Stimulated activated CD4-positive, alpha-beta T cell treated with anti-CD3 and anti-CD28 coated beads, Interleukin-4, amount 100 ng/mL, for 4 hours (primary cell): Measurements from ENCODE around the gene FABP3.
A peak's percentile ranks its signal among the peaks of the same experiment; 100 is the strongest.

ENCODE experiments used
- DNase-seq, 2 experiments: peaks; one replicate each; pipeline ENCODE4 v3.0.0-alpha.2; 2020

FABP3 gene

GRCh38 chr1:31373056-31373896 lies at the start of gene FABP3:
Gene FABP3 (minus strand): TSS chr1:31373076. CDS start chr1:31373014, 62 bp downstream.
- peak in 1 of 2 experiments; percentile 4 for DNase-seq

- no peak for DNase-seq
Measured at GRCh38 chr1:31421371-31422040, 48.6 kb upstream of the FABP3 start.

- DNase-seq: no peak
Measured at GRCh38 chr1:31420716-31421115, 47.8 kb upstream of the FABP3 start.

- DNase-seq: no peak
Measured at GRCh38 chr1:31418626-31419323, 45.9 kb upstream of the FABP3 start.

DNA sequence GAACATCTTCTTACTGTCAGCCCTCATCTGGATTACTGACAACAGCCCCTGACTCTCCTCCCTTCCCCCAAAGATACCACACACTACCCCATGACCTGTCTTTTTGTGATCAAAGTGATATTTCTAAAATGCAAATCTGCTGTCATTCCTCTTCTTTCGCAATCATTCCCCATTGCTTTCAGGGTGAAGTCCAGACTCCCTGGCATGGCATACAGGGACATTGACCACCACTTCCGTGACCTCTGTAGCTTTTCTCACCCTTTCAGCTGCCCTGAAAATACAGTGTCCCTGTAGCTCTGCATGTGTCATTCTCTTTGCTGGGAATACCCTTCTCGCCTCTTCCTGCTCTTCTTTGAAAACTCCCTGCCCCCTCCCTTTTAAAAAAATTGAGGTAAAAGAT lies 44.3 kb upstream of the FABP3 start:
- DNase-seq: no peak

GRCh38 chr1:31416101-31416736 lies 43.3 kb upstream of the FABP3 start:
- no peak for DNase-seq

- DNase-seq: no peak
Measured at GRCh38 chr1:31415658-31416057, 42.8 kb upstream of the FABP3 start.

DNA sequence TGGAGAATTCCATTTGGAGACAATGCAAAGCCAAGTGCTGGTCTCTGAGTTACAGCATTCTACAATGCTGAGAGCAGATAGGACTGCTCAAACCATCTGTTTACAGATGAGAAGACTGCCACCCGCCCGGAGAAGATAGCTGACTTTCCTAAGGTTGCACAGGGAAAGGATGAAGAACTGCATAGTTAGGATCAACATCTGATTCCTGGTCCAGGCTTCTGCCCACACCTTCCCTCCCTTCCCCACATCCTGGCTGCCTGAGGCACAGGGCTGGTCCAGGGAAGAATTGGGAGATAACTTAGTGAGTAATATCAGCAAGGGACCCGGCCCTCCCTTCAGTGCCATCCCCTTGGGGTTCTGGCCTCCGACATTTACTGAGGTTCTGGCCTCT lies 42.1 kb upstream of the FABP3 start:
- no peak for DNase-seq

GRCh38 chr1:31413405-31414001 lies 40.6 kb upstream of the FABP3 start:
- DNase-seq: peak in 1 of 2 experiments; percentile 19

DNA sequence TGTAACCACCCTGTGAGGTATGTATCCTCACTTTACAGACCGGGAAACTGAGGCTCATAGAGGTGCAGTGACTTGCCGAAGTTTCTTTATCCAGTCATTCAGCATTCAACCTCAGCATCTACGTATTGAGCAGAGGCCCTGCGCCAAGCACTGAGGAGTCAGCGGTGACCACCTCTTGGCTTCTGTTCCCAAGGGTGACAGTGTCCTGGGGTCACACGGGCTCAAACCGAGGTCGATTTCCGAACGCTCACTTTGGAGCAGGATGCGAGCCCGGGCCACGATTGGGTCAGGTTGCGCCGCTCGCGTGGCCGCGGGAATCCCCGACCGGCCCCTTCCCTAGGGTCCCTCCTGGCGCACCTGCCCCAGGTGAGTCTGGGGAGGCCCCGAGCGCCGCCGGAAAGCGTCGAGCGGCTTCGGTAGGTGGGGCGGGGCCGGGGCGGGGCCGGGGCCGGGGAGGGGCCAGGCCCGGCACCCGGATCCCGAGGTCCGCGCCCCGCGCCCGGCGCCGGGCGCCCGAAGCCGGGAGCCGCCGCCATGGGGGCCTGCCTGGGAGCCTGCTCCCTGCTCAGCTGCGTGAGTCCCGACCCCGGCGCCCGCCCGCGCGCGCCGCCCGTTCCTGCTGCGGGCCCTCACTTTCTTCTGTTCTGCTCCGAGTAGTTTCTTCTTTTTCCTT lies 40.0 kb upstream of the FABP3 start, which contains the start of gene SERINC2:
TSS of gene SERINC2 (plus strand) at position 482 of the 673 bp plus-strand sequence. CDS start at position 535, 53 bp downstream.
- peak in 1 of 2 experiments; percentile 36 for DNase-seq

DNA sequence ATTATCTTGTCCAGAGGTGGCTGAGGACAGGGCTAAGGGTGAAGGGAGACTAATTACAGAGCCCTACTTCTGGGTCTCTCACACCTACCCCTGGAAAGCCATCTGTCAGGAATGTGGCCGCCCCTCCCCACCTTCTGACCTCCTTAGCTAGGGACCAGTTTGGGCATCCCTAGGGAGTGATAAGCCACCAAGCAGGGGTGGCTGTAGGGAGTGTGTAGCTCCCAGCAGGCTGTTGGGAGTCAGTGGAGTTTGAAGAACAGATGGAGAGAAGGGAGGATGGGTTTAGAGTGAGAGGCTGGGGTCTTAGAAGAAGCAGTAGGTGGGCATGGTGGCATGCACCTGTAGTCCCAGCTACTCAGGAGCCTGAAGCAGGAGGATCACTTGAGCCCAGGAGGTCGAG lies 39.3 kb upstream of the FABP3 start:
- no peak for DNase-seq

- no peak for DNase-seq
Measured at GRCh38 chr1:31410871-31411270, 38.0 kb upstream of the FABP3 start.

DNA sequence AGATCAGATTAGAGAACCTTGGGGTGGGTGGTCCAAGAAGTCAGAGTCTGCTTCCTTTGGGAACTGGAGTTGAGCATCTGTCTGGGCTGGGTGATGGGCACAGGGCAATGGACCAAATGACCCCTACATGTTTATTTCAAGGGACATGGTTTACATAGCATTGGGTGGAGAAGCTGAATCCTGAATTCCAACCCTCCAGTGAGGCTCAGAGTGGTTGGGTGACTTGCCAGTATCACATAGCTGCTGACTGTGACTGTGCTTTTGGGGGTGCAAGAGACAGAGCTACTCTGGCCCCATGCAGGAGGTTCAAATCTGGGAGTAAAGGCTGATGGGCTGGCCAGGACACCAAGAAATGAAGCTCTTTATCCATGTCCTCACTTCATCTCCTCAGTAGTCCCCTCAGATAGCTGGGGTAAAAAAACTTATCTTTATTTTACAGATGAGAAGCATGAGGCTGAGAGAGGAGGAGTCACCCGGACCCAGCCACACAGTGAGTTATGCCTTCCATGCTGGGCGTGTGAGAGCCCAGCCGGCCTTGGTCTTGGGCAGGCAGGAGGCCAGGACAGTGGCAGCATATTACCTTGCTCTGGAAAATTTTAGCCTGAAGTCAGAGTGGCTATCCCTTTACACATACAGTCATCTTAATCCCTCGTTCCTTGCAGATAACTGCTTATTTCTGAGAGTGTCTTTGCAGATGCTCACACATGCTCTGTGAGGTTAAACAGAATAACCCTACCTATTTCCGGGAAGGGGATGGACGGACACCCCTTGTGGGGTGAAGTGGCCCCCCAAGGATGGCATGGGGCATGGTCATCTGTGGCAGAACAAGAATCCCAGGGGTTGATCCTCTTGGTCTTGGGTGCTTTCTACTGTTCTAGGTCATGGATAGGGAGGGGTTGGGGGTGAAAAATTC lies 37.3 kb upstream of the FABP3 start:
- no peak for DNase-seq

GRCh38 chr1:31408788-31409318 lies 36.0 kb upstream of the FABP3 start:
- no peak for DNase-seq

- no peak for DNase-seq
Measured at GRCh38 chr1:31407029-31407626, 34.3 kb upstream of the FABP3 start.

DNA sequence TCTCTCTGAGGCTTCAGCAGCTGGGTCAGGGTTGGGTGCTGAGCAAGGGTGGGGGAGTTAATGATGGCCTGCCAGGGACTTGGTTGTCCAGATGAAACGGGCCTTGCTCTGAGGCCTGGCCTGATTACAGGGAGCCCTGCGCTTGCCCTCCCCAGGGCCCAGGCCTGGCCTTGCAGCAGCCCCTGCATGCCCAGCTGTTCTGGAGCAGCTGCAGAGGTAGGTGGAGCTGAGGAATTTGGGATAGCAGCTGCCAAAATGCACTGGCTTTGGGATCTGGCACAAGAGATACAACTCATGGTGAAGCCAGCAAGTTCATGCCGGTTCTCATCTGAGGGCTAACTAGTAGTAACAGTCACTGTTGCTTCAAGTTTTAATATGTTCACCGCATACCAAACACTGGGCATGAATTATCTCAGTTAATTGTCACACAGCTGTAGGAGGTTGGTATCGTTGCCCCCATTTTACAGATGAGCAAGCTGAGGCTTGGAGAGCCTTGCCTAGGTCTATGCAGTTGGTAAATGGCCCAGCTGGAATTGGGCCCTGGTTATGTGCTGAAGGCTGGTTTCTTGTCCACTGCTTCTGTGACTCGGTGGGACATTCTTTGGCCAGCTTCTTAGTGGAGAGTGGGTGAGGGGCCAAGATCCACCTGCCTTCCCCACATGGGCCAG lies 32.8 kb upstream of the FABP3 start:
- no peak for DNase-seq

GRCh38 chr1:31401241-31401640 lies 28.4 kb upstream of the FABP3 start:
- no peak for DNase-seq

DNA sequence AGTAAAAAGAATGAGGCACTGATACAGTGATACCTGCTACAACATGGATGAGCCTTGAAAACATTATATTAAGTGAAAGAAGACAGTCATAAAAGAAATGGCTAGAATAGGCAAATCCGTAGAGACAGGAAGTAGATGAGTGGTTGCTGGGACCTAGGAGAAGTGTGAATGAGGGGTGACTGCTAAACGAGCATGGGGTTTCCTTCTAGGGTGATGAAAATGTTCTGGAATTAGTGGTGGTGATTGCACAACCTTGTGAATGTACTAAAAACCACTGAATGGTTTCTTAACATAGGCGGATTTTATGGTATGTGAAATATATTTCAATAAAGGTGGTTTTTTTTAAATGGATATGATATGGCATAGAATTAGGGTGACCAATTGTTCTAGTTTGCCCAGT lies 27.5 kb upstream of the FABP3 start:
- no peak for DNase-seq

- DNase-seq: no peak
Measured at GRCh38 chr1:31399976-31400375, 27.1 kb upstream of the FABP3 start.

GRCh38 chr1:31398246-31398645 lies 25.4 kb upstream of the FABP3 start:
- DNase-seq: no peak
